ENCODE measurements around the gene MFSD11. TPM values are rescaled to one million over a fixed set of nuclear protein-coding genes. Genes with fewer than 3 reads are reported as not detected.
"Not testable (repeated sequence)": the region's sequence is repeated elsewhere in the genome, so short reads cannot be mapped to it uniquely, and the experiment has no call there.

The MFSD11 gene
- total RNA-seq, 1 donor = 40.5 TPM

GRCh38 chr17:76710863-76711611, 26.9 kb upstream of the MFSD11 start, which contains the start of gene MXRA7:
MXRA7 (minus strand) TSS chr17:76710965; CDS start chr17:76710946, 19 bp downstream.
- TF ChIP-seq CTCF (IDR thresholded peaks at IDR 0.05; ENCODE audit: insufficient read depth, low read length) = no peak
- peak within 1 kb of the TSS; percentile 91 for H3K4me3 ChIP-seq (ENCODE audit: low read depth, low read length)
- peak; percentile 61 for DNase-seq (ENCODE audit: low read depth)

- DNase-seq (ENCODE audit: low read depth); H3K4me3 ChIP-seq (ENCODE audit: low read depth, low read length): not testable (repeated sequence)
These were observed 25.6 kb upstream of the MFSD11 start for GRCh38 chr17:76712321-76712720.

- no peak for DNase-seq (ENCODE audit: low read depth)
- no peak overlapping the region for H3K4me3 ChIP-seq (ENCODE audit: low read depth, low read length)
- TF ChIP-seq CTCF (IDR thresholded peaks at IDR 0.05; ENCODE audit: insufficient read depth, low read length) = no peak
These were observed 24.2 kb upstream of the MFSD11 start for GRCh38 chr17:76713765-76714164.

- H3K4me3 ChIP-seq (ENCODE audit: low read depth, low read length) = no peak overlapping the region
- no peak for DNase-seq (ENCODE audit: low read depth)
- TF ChIP-seq CTCF (IDR thresholded peaks at IDR 0.05; ENCODE audit: insufficient read depth, low read length) = no peak
These were observed 23.6 kb upstream of the MFSD11 start for GRCh38 chr17:76714336-76714735.

GRCh38 chr17:76714822-76715495, 23.0 kb upstream of the MFSD11 start:
- peak; percentile 76 for DNase-seq (ENCODE audit: low read depth)
- H3K4me3 ChIP-seq (ENCODE audit: low read depth, low read length) = no peak overlapping the region
- peak; percentile 83 for TF ChIP-seq CTCF (IDR thresholded peaks at IDR 0.05; ENCODE audit: insufficient read depth, low read length)

- no peak for TF ChIP-seq CTCF (IDR thresholded peaks at IDR 0.05; ENCODE audit: insufficient read depth, low read length)
- no peak for DNase-seq (ENCODE audit: low read depth)
These were observed 22.5 kb upstream of the MFSD11 start for GRCh38 chr17:76715496-76715830.

GRCh38 chr17:76716146-76716838, 21.6 kb upstream of the MFSD11 start:
- no peak for TF ChIP-seq CTCF (IDR thresholded peaks at IDR 0.05; ENCODE audit: insufficient read depth, low read length)
- peak; percentile 100 for DNase-seq (ENCODE audit: low read depth)
- peak overlapping the region; percentile 23 for H3K4me3 ChIP-seq (ENCODE audit: low read depth, low read length)

More at GRCh38 chr17:76715496-76715830, 22.5 kb upstream of the MFSD11 start:
- no peak overlapping the region for H3K4me3 ChIP-seq (ENCODE audit: low read depth, low read length)
